Right lobe of liver (tissue), 4 donors: ENCODE measurements around the gene RNU1-4.
"Not testable (repeated sequence)": the region's sequence is repeated elsewhere in the genome, so short reads cannot be mapped to it uniquely, and the experiment has no call there.

ENCODE experiments used
- CTCF ChIP-seq, 4 donors: fragments of 200-600 bp in 3 of 4; fragments of 450-650 bp in 1 of 4; IDR thresholded peaks; one replicate each; pipeline versions ENCODE4 v1.5.1 to v1.8.0; 2016 to 2022; ENCODE audit warnings: antibody characterized with exemption in 4 of 4, mild to moderate bottlenecking in 2 of 4
- POLR2A ChIP-seq: fragments of 450-650 bp; IDR thresholded peaks from one replicate; pipeline ENCODE4 v1.6.1; 2017; ENCODE audit warnings: antibody characterized with exemption, mild to moderate bottlenecking
- donor health status: DM: no; HTN: no; CAD: no.
- donor health status: DM: no; HTN: no; CAD: no.
- donor health status: DM: no; HTN: yes; CAD: no.

DNA sequence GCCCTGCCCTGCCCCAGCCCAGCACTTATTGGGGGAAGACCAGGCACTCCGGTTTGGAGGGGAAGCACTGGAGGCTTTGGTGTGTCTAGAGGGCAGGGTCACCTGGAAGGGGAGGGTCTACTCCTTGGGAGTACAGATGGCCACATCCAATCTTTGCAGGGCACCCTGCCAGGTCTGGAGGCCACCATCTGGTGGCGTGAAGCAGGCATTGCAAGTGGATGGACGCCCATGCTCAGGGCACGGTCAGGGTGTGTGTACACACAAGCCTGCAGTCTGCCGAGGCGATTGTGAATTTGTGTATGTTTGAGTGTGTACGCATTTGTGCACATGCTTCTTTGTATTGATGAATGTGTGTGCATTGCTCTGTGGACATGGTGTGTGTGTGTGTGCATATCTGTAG is 37.2 kb upstream of the RNU1-4 start:
- TF ChIP-seq CTCF (IDR thresholded peaks at IDR 0.05), result peak in 1 of 4 donors; percentile 13
- TF ChIP-seq POLR2A, result not testable (repeated sequence)
